Endothelial cell of umbilical vein (primary cell): ENCODE measurements around the gene LRTM2.

Experiments used
- EZH2 ChIP-seq: IDR thresholded peaks from 2 replicates; pipeline ENCODE4 v1.6.1; 2012; ENCODE audit warnings: borderline replicate concordance, low read depth, mild to moderate bottlenecking, moderate library complexity, low read length, inconsistent platforms; ENCODE audit not compliant: severe bottlenecking
- FOS ChIP-seq: IDR thresholded peaks from 2 replicates; pipeline ENCODE4 v1.6.1; 2011; ENCODE audit warnings: mild to moderate bottlenecking, low read length, moderate library complexity, borderline replicate concordance; ENCODE audit not compliant: insufficient read depth
- GATA2 ChIP-seq: IDR thresholded peaks from 2 replicates; pipeline ENCODE4 v1.7.0; 2011; ENCODE audit warnings: low read depth, mild to moderate bottlenecking, moderate library complexity, mixed read lengths, low read length; ENCODE audit not compliant: insufficient read length, insufficient read depth
- POLR2A ChIP-seq: IDR thresholded peaks from 2 replicates; pipeline ENCODE4 v1.6.1; 2012; ENCODE audit warnings: low read depth, mild to moderate bottlenecking, control low read depth, low read length
- POLR2AphosphoS5 ChIP-seq: IDR thresholded peaks from 2 replicates; pipeline ENCODE4 v1.6.1; 2012; ENCODE audit warnings: low read depth, mild to moderate bottlenecking, control low read depth, low read length, moderate library complexity; ENCODE audit not compliant: insufficient read depth
- TF ChIP-seq, protein P1 (sequence below), 2 donors: IDR thresholded peaks; 1 replicate in 1 of 2; 2 replicates in 1 of 2; pipeline ENCODE4 v1.5.1; 2011; ENCODE audit warnings: low read length in 2 of 2, mild to moderate bottlenecking in 2 of 2, moderate library complexity in 2 of 2, control low read depth in 1 of 2, inconsistent platforms in 1 of 2, low read depth in 1 of 2; ENCODE audit not compliant: insufficient read depth in 1 of 2; ENCODE audit errors: extremely low read depth in 1 of 2
- TF ChIP-seq, protein P2 (sequence below): IDR thresholded peaks from 2 replicates; pipeline ENCODE4 v1.6.1; 2011; ENCODE audit not compliant: insufficient read depth, insufficient read length

DNA sequence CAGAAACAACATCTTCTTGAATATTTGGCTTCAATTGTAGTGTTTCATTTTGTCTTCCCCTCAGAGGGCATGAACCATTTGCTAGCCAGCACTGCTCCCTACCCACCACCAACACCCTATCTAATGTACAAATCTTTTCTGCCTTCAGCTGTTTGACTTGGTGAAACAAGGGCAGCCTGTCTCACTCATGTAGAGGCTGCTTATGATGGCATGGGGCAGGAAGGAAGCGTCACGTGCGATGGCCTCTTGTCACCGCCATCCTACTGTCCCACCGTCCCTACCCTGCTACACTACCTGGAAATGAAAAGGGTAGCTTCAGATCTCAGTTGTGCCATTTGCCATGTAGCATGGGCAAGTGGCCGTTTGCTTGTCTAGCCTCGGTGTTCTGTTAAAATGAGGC, 29.9 kb upstream of the LRTM2 start:
- TF ChIP-seq, protein P1, sequence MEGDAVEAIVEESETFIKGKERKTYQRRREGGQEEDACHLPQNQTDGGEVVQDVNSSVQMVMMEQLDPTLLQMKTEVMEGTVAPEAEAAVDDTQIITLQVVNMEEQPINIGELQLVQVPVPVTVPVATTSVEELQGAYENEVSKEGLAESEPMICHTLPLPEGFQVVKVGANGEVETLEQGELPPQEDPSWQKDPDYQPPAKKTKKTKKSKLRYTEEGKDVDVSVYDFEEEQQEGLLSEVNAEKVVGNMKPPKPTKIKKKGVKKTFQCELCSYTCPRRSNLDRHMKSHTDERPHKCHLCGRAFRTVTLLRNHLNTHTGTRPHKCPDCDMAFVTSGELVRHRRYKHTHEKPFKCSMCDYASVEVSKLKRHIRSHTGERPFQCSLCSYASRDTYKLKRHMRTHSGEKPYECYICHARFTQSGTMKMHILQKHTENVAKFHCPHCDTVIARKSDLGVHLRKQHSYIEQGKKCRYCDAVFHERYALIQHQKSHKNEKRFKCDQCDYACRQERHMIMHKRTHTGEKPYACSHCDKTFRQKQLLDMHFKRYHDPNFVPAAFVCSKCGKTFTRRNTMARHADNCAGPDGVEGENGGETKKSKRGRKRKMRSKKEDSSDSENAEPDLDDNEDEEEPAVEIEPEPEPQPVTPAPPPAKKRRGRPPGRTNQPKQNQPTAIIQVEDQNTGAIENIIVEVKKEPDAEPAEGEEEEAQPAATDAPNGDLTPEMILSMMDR (IDR thresholded peaks at IDR 0.05; ENCODE audit: extremely low read depth in 1 of 2, insufficient read depth in 1 of 2, low read depth in 1 of 2, low read length in 2 of 2) = no peak
- no peak for TF ChIP-seq GATA2
- no peak for TF ChIP-seq POLR2A
- TF ChIP-seq POLR2AphosphoS5 = no peak
- TF ChIP-seq EZH2 = no peak
- TF ChIP-seq, protein P2, sequence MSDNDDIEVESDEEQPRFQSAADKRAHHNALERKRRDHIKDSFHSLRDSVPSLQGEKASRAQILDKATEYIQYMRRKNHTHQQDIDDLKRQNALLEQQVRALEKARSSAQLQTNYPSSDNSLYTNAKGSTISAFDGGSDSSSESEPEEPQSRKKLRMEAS = no peak
- no peak for TF ChIP-seq FOS
